Inflammatory macrophage treated with lipopolysaccharide for 4 hours (primary cell): ENCODE results near the gene N4BP2L1.
A peak's percentile ranks its signal among the peaks of the same experiment; 100 is the strongest.

Experiments used
- DNase-seq: peaks from one replicate; pipeline ENCODE4 v3.0.0-alpha.2; 2020

N4BP2L1 gene

DNA sequence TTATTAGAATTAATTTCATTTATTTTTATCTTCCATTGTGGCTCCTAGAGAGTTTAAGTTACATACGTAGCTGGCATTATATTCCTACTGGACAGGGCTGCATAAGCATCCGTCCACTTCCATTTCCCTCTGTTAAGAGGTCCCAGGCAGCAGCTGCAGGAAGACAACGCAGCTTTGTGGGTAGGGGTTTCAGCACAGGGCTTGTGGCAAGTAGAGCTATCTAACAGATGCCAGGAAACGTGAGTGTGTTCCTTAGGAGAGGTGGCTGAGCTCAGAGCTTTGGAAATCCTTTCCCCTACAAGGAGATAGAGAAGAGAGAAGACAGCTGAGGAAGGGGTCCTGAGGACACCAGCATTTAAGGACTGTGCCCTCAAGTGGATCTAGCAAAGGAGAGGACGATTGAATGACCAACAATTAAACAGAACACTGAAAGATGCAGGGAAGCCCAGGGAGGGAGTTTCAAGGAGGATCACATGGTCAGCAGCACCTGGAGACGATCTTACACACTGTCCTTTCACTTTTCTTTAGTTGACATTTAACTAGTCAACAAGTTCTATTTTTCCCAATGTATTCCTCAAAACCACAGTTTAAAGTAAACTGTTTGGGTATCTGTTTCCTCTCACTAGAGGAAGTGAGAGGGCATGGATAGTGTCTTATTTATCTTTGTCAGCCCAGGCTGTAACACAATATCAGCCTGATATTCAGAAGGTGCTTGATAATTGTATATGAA lies 2.3 kb upstream of the N4BP2L1 start:
- no peak for DNase-seq

DNA sequence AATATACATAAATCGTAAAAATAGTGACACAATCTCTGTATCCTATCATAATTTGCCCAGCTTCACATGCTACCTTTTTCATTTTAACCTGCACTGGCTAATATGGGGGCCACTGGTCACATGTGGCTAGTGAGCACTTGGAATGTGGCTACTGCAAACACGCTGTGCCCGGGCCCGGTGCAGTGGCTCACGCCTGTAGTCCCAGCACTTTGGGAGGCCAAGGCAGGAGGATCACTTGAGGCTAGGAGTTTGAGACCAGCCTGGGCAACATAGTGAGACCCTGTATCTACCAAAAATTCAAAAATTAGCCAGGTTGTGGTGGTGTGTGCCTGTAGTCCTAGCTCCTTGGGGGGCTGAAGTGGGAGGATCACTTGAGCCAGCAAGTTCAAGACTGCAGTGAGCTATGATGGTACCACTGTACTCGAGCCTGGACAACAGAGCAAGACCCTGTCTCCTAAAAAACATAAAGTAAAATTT lies 1.5 kb upstream of the N4BP2L1 start:
- DNase-seq = no peak

DNA sequence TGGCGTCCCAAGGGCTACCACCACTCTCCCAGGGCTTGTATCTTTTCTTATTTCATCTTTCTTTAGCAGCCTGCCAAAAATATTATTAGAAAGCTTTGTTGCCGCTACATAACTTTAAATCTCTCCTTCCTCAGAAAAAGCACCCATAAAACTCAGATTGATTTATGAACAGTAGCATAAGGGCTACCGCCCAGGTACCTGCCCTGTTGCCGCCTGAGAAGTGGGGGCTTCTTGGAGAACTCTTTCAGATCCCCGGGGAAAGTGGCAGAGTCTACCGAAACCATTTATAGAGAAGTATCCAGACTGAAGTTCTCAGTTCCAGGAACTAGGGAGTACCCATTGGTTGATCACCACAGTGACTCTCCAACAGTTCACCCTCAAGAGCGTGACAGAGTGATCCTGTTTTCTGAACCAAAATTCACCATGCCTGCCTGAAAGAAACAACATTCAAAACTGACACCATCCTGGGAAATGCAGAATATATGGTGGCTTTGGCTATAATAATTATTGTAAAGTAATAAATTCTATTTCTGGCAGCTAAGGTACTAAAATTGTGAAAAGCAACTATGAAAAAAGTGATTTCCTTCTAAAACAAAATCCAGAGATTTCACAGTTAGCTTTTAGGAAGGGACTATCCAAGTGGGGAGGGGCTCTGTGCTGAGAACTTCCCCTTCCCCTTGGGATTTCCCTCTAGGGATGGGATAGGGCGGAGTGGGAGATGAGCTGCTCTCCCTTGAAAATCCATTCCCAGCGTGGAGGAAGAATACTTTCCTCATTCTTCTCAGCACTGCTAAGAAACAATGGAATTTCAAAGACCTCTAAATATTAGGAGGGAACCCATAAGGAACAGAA lies 877 bp upstream of the N4BP2L1 start:
- peak; percentile 90 for DNase-seq

DNA sequence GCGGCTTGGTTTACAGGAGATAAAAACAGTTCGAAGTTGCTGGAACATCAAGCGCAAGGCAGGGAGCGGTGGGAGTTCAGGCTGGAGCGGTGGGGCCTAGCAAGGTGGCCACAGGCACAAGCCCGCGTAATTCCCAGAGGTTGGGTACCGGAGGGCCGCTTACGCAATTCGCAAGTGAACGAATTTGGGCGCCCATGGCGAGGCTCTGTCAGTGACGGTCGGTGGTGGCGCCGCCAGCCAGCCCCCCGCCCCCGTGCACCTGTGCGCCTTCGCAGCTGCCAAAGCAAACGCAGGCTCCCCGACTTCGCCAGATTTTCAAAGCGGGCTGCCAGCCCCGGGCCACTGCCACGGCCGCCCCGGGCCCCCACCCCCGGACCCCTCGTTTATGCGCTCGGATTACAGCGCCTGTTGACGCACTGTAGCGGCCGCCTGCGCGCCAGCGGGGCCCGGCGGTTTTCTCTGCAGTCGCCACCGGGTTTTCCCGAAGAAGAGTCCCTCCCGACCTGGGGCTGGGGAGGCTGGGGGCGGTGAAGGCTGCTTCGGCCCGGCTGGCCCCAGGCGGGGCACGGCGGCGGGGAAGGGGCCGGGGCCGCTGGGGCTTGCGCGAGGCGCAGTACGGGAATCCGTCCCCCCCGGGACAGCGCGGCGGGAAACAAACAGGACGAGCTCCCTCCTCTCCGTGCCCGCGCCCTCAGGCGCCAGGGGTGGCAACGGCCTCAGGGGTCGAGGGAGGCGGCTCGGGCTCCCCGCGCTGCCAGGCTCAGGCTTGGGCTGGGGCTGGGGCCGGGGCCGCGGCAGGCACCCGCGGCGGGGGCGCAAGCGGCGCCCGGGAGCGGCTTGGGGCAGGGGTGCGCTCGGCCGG lies 709 bp downstream of the N4BP2L1 start:
- peak; percentile 31 for DNase-seq

DNA sequence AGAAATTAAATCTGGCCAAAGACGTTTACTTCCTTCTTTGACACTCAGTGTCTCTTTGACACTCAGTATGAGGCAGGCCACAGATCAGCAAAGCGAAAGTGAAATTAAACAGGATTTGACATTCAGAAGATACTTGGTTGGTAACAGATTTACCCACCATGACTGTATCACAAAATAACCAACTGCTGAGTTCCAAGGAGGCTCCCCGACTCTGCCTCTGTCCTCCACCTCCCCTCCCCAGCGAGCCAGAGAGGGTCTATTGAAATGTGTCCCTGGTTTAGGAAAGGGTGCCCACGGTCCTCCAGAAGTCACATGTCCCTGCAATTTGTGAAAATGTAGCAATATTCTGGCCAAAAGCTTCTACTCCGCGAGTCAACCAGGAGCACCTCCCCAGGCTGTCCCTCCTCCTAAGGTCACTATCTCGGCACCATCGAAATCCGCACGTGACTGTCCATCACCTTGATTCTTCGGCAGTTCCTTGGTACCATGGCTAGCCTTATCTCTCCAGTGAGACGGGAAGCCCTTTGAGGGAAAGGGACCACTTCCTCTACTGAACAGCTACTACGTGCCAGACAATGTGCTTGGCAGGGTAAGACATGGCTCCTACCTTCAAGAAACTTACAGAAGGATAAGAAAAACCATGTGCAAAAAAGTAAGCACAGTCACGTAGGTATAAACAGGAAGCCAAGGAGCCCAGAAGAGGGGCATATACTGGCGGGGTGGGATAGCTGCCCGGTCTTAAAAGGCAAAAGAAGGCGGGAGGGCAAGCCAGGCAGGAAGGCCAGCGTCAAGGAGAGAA lies 1.5 kb downstream of the N4BP2L1 start:
- peak; percentile 94 for DNase-seq

DNA sequence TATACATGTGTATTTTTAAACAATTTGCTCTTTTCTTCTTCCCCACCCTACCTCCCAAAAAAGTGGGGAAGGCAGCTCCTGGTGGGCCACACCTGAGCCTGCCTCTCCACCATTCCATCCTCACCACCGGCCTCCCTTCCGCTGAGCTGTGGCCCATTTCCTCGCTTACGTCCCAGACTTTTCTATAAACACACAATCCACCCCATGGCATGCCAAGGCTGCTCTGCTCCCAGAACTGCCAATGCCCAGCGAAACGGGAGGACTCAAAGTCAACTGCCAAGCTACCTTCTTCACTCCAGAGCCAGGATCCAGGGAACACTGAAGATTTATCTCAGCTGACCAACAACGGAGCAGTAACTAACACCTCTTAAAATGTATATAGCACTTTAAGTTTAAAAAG lies 2.8 kb downstream of the N4BP2L1 start:
- DNase-seq = no peak

DNA sequence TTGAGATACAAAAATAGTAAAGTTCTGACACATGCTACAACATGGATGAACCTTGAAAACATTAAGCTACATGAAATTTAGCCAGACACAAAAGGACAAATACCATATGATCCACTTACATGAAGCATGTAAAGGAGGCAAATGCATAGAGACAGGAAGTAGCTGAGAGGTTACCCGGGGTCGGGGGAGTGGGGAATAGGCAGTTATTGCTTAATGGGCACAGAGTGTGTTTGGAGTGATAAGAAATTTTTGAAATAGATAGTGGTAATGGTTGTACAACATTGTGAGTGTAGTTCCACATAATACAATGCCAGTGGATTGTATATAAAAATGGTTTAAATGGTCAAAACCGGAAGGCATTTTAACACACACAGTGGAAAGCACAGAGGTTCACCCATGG lies 4.3 kb downstream of the N4BP2L1 start:
- DNase-seq = no peak

DNA sequence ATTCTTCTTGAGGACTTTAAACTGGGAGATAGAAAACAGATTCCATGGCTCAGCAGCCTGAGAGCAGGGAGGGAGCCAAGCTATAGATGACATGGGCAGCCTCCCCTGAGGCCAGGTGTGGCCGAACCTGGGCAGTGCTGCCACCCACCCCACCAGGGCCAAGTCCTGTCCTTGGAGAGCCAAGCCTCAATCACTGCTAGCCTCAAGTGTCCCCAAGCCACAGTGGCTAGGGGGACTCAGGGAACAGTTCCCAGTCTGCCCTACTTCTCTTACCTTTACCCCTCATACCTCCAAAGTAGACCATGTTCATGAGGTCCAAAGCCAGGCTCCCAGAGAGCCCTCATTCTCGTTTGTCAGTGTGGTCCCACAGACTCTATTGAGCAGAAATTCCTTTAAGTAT lies 8.1 kb downstream of the N4BP2L1 start:
- no peak for DNase-seq

DNA sequence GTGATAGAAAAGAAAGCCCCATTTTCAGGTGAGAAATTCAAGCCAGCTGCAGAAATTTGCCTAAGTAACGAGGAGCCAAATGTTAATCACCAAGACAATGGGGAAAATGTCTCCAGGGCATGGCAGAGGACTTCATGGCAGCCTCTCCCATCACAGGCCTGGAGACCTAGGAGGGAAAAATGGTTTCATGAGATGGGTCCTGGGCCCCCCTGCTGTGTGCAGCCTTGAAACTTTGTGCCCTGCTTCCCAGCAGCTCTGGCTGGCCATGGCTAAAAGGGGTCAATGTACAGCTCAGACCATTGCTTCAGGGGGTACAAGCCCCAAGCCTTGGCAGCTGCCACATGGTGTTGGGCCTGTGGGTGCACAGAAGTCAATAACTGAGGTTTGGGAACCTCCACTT lies 9.9 kb downstream of the N4BP2L1 start:
- DNase-seq = no peak

DNA sequence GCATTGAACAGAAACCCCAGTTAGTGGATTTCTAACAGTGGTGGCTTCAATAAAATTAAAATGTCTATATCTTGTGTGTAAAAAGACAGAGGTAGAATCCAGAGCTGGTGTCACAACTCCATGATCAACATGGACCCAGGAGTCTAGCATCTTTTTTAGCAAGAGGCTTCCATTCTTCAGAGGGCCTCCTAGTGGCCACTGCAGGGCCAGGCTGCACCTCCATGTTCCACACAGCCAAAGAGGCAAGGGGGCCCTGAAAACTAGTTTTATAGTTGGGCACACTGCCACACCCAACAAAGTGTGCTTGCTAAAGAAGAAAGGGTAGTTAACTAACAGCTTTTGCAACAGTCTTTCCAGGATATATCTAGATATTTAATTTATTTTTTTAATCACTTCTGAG lies 12.9 kb downstream of the N4BP2L1 start:
- DNase-seq = no peak

DNA sequence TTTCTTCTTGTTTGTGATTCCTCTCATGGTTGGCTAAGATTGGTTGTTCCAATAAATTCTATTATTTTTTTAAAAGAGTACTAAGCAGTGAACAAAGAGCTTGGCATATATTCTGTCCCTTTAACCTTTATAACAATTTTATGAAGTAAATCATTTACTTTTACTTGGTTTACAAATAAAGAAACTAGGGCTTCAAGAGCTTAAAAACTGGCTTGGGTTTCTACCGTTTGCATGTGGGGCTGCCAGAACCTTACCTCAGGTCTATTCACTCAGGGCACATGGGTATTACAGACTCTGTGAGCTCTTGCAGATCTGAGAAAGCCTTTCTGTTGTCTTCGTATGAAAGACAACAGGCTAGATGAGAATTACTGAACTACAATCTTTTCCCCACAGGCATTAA lies 13.3 kb downstream of the N4BP2L1 start:
- DNase-seq = no peak

DNA sequence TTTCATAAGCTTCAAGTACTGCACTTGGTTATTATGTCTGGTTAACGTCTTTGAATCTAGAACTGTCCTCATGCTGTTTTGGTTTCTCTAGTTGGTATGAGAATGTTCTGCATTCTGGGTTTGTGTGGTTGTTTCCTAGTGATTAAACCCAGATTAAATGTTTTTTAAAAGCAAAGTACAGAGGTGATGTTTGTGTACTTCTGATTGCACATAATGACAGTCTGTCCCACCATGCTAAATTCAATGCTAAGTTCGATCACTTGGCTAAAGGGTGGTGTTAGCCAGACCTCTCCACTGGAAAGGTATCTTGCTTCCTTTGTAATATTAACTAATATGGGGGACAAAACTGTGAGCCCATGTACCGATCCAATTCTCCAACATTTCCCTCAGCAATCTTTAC lies 14.6 kb downstream of the N4BP2L1 start:
- DNase-seq = no peak

DNA sequence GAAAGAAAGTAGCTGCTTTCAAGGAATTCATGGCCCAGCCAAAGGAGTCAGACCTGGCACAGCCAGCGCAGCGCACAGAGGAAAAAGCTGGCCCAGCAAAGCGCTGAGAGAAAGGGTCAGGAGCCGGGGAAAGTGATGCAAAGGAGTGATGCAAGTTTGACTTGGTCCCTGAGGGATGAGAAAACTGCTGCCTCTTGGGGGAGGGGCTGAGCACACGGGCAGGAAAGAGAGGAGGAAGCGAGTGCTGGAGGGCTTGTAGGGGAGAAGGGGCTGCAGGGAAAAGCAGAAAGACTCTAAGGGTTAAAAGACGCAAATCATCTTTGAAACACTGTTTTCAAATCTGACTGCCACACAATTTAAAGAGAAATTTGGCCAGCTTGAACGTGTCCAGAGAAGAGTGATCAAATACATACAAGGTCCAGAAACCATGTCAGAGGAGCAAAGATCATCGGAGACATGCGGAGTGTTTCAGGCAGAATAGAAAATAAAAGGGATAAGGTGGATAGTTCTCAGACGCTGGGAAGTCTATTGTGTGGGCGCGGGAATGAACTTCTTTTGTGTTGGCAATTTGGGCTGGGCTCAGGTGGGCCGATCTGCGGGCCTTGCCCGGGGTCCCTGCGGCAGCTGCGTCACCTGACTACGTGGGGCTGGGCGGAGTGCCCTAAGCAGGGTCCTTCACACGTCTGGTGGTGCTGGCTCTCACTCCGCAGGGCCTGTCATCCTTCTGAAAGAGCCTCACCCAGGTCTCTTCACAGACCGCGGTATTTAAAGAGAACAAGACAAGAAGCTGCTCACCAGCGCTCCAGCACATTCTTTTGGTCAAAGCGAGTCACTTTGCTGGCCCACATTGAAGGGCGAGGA lies 18.1 kb downstream of the N4BP2L1 start:
- DNase-seq = no peak

DNA sequence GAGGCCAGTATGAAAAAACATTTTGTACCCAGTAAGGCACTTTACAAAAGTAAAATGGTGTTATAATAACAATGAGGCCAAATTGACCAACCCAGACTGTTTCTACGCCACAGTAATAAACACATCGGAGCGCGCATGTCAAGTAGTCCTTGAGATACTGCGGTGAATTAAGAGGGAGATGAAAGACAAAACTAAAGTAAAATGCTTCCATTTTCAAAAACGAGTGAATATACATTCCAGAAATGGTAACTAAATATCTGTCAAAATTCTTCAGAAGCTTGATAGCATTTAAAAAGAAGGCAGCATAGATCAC lies 19.0 kb downstream of the N4BP2L1 start:
- DNase-seq = no peak

DNA sequence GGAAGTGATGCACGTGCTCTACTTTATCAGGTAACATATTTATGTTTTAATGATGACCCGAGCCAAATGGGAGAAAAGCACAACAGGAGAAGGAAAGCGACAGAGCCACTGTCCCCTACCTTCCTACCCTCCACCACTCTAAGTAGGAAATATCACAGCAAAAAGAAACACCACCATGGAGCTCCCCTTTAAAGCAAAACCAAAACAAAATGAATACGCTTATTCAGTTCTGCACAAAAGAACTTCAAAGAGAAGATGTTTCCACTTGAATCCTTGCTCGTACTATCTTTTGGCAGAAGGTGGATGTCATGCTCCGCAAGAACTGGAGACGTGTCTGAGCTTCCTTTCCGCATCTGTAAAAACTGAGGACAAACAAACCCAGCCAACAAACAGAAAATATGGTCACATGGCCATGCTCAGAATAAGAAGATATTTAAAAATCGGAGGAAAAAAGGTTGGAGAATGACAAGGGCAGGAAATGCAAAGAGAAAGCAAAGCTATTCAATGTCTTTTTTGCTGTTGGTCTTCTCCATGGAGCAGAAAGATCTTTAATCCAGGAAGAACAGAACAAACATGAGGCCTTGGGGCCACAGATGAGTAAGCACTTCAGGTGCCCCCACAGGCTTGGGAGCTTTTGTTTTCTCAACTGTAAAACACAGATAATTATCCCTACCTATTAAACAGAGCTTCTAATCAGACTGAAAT lies 19.5 kb downstream of the N4BP2L1 start:
- DNase-seq = no peak

DNA sequence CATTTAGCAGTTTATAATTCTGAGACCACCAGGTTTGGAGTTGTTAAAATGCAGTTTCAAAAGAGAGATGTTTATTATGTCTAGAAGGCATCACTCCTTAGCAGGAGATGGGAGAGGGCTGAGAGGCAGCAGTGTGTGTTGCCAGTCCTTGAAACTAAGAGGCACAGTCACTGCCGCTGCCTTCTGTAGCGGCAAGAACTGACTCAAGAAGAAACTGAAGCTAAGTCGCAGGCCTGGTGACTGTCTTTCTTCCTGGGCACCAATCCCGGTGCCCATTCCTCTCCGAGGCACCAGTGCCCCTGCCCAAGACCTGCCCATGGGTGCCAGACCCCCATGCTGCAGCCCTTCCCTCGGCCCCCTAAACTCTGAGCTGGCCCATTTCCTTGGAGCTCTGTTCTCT lies 20.1 kb downstream of the N4BP2L1 start:
- no peak for DNase-seq

DNA sequence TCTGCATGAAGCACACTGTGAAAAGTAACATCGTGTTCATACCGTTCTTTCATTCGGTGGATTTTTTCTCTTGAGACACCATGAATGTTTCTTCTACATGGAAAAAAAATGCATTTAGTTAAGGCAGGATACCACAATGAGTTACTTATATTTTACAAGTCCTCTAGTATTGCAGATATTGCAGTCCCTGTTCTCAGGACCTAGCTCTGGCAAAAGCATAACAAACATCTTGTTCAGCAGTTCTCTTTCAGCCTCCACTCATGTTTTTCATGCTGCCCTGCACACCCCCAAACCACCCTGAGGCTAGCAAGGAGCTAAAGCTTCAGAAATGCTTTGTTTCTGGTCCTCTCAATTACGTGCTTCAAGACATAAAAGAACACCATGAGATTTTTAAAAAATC lies 24.8 kb downstream of the N4BP2L1 start:
- DNase-seq = no peak

DNA sequence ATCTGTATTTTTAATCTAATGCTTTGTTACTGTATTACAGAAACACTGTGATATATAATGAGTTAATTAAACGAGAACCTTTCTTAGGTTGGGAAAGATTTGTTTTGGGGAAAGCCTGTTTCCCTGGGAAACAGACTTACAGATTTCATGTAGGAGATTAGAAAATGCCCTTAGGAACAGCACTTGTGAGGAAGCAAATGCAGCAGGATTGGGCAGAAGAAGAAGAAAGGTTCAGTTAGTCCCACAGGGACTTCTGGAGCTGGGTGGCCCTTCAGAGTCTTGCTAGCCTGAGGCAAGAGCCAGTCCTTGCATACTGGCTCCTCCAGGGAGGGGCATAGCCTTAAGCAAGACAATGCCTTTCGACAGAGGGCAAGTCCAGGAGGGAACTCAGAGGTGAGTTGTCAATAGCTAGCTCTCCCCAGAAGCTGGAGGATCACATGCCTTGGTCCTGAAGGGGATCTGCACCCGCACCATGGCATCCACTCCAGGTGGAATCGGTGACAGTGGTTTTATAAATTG lies 36.8 kb downstream of the N4BP2L1 start:
- DNase-seq = no peak

DNA sequence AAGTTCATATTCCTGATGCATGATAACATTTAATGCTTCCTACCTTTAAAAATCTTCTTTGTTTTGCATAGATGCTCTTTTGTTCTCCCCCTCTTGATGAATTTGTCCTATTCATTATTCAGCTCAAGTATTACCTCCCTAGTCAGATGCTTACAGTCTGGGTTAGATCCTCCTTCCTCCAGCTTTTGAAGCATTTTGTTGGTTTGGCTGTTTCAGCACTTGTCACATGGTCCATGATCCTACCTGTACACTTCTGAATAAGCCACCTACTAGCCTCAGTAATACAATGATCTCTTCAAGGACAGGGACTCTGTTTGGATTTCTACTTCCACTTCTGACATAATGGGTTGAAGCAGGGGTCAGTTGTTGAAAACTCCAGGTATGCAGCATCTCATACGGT lies 37.4 kb downstream of the N4BP2L1 start:
- no peak for DNase-seq

DNA sequence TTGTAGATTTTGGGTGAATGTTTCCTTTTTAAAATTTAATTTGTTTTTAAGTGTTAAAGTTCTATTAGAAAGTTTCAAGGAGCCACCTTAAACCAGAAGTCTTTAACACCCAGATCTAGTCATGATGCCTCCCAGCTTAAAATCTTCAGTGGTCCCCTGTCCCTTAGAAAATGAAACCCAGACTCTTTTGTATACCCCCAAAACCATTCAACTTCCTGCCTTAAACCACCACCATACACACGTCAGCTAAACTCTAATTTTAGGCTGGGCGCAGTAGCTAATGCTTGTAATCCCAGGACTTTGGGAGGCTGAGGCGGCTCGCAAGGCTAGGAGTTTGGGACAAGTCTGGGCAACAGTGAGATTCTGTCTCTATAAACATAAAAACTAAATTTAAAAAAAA lies 37.9 kb downstream of the N4BP2L1 start:
- no peak for DNase-seq

DNA sequence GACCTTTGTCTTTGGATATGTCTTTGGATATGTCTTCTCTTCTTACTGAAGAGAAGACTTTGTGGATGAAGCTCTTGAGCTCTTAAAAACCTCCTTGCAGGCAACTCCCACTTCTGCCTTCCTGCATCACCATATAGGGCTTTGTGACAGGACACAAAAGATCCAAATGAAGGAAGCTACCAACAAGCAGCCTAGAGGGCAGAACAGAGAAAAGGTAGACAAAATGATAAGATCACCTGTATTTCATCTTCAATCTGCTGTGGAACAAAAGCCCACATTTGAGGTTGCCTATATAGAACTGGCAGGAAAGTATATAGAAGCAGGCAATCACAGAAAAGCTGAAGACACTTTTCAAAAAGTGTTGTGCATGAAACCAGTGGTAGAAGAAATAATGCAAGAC lies 42.5 kb downstream of the N4BP2L1 start:
- no peak for DNase-seq
